Cardiac muscle cell (in vitro differentiated cells and primary cell): ENCODE measurements around the gene MMS19. TPM values are rescaled to one million over a fixed set of nuclear protein-coding genes. Genes with fewer than 3 reads are reported as not detected.

Source experiments
- DNase-seq, 2 donors: peaks; one replicate each; pipeline versions ENCODE4 v3.0.0 to v3.0.0-alpha.2; 2010 to 2017; ENCODE audit warnings: low read depth in 1 of 2, low spot score in 1 of 2
- H3K27ac ChIP-seq: fragments of 200-600 bp; sonication (generic); 2 replicates; pipeline ENCODE4 v1.5.1; 2016
- H3K27me3 ChIP-seq: fragments of 200-600 bp; sonication (generic); 2 replicates; pipeline ENCODE4 v1.6.0; 2016; ENCODE audit warnings: control low read depth
- H3K36me3 ChIP-seq: fragments of 200-600 bp; sonication (generic); 2 replicates; pipeline ENCODE4 v1.5.1; 2016; ENCODE audit warnings: control low read depth
- H3K4me1 ChIP-seq: fragments of 200-600 bp; sonication (generic); 2 replicates; pipeline ENCODE4 v1.8.1; 2017; ENCODE audit warnings: low read depth, mild to moderate bottlenecking, mixed run types
- H3K4me3 ChIP-seq: fragments of 200-600 bp; sonication (generic); 2 replicates; pipeline ENCODE4 v1.5.1; 2016; ENCODE audit warnings: mild to moderate bottlenecking
- H3K9me3 ChIP-seq: fragments of 200-600 bp; sonication (generic); 2 replicates; pipeline ENCODE4 v1.5.1; 2017; ENCODE audit warnings: low read depth, mild to moderate bottlenecking, control low read depth
- CTCF ChIP-seq: IDR thresholded peaks from 2 replicates; pipeline ENCODE4 v1.5.1; 2012; ENCODE audit warnings: low read depth, mild to moderate bottlenecking, low read length
- polyA plus RNA-seq: library from polyadenylated mRNA; unstranded; fragments of >200 nt; fragmentation: Nextera tagmentation; extraction: Ambion mirVana; gene quantifications from 2 replicates; pipeline ENCODE4 v1.2.1, GENCODE V29; 2016
- total RNA-seq: library from RNA; depleted of rRNA; stranded (reverse); fragments of >200 nt; gene quantifications from 2 replicates; pipeline ENCODE4 v1.2.3, GENCODE V29; 2016

The MMS19 gene
- total and polyA plus RNA-seq, 2 experiments from 2014 or later: 72.5 to 94.0 TPM

DNA sequence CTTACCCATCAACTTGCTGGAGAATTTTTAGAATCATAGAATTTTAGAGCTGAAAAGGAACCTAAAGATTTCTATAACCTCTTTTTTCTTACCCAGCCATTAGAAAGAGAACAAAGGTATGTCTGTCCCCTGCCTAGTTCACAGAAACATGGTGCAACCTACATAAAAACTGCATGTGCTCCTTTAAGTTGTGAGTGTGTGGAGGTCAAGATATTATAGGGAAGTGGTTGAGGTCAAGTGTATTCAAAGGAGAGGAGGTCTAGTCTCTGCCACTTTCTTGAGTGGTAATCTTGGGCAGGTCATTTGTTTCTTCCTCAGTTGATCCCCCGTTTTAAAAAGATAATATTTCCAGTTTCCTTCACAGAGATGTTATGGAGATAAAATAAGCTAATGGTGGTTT is 6.9 kb upstream of the MMS19 start:
- H3K4me1 ChIP-seq: no peaks in the 10 kb centered on the region
- H3K27me3 ChIP-seq: peaks cover 13% of the 10 kb centered on the region
- no peaks in the 10 kb centered on the region for H3K36me3 ChIP-seq
- H3K4me3 ChIP-seq: no peak overlapping the region
- no peak overlapping the region for H3K27ac ChIP-seq
- DNase-seq: no peak
- no peak for TF ChIP-seq CTCF
- H3K9me3 ChIP-seq: no peaks in the 10 kb centered on the region

DNA sequence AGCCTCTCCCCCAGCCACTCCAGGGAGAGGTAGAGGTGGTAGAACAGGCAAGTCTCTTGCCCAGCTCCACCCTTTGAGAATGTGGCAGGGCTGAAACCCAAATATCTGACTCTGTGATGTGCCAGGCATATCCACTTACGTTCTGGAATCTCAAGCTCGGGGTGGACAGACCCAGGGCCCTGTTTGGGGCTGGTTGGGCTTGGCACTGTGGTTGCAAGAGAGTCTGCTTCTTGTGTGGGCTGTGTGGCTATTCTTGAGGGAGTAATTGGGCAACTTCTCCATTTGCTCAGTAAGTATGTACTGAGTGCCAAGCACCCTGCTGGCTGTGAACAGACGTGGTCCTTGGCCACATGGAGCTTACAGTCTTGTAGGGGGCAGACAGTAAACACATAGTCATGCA is 5.2 kb upstream of the MMS19 start:
- H3K36me3 ChIP-seq: no peaks in the 10 kb centered on the region
- no peak overlapping the region for H3K4me3 ChIP-seq
- H3K9me3 ChIP-seq: no peaks in the 10 kb centered on the region
- H3K27ac ChIP-seq: no peak overlapping the region
- H3K27me3 ChIP-seq: peaks cover 21% of the 10 kb centered on the region
- peak in 1 of 2 donors; percentile 21 for DNase-seq
- no peaks in the 10 kb centered on the region for H3K4me1 ChIP-seq
- no peak for TF ChIP-seq CTCF

DNA sequence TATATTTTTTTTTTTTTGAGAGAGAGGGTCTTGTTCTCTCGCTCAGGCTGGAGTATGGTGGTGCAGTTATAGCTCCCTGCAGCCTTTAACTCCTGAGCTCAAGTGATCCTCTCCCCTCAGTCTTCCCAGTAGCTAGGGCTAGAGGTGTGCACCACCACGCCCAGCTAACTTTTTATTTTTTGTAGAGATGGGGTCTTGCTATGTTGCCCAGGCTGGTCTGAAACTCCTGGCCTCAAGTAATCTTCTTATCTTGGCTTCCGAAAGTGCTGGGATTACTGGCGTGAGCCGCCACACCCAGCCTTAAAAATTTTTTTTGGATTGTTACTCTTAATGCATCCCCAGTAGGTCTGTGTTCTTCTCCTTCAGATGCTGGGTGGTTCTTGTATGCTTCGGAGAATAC is 4.7 kb upstream of the MMS19 start:
- H3K27me3 ChIP-seq: peaks cover 21% of the 10 kb centered on the region
- H3K4me3 ChIP-seq: no peak overlapping the region
- no peak for TF ChIP-seq CTCF
- no peak for DNase-seq
- H3K27ac ChIP-seq: no peak overlapping the region
- H3K36me3 ChIP-seq: no peaks in the 10 kb centered on the region
- no peaks in the 10 kb centered on the region for H3K9me3 ChIP-seq
- no peaks in the 10 kb centered on the region for H3K4me1 ChIP-seq

- Histone ChIP-seq H3K27ac (no peak overlapping the region), H3K4me1 (peaks cover 7% of the 10 kb centered on the region), H3K36me3 (no peaks in the 10 kb centered on the region), H3K27me3 (peaks cover 21% of the 10 kb centered on the region), H3K4me3 (no peak overlapping the region), H3K9me3 (no peaks in the 10 kb centered on the region)
- no peak for TF ChIP-seq CTCF
- DNase-seq: no peak
Observed at GRCh38 chr10:97500297-97500575, 2.0 kb upstream of the MMS19 start.

DNA sequence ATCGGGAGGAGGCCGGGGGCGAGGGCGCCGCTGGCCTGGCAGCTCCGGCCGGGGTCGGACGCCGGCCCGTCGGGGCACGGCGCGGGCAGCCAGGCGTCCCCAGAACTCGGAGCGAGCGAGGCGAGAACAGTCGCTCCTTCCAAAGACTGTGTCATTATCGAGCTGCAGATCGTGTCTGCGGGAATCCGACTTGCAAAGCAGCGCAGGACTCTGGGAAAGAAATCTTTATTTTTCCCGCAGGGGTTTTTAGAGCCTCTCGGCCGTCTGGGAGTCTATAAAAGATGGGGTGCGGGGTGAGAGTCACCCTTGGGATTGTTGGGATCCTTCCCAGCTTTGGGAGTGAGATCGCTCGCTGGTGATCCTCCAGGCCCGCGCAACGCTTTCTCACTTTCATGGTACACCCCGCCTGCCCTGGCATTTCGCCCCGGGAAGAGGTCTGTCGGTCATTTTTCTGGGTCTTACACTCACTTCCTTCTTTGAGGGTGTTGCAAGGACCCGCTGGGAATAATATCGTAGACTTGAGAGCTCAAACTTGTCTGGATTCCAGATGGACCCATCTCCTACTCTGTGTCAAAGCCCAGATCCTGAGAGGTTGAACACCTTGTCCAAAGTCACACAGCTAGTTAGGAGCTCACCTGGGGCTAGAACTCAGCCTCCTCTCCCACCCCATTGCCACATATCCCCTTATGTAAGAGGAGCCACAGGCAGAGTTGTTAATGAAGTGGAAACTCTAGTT is 1.5 kb upstream of the MMS19 start:
- H3K36me3 ChIP-seq: no peaks in the 10 kb centered on the region
- H3K27me3 ChIP-seq: peaks cover 21% of the 10 kb centered on the region
- no peak overlapping the region for H3K27ac ChIP-seq
- peaks cover 12% of the 10 kb centered on the region for H3K4me1 ChIP-seq
- no peaks in the 10 kb centered on the region for H3K9me3 ChIP-seq
- H3K4me3 ChIP-seq: peak overlapping the region; percentile 74
- no peak for TF ChIP-seq CTCF
- peak; percentile 15 to 85 for DNase-seq
